ENCODE results near the gene CEP63.

- TF ChIP-seq CTCF (conservative IDR thresholded peaks at IDR 0.05 in 1 of 2, IDR thresholded peaks at IDR 0.05 in 1 of 2; ENCODE audit: extremely low read depth in 1 of 2, insufficient read depth in 1 of 2, low read depth in 1 of 2, low read length in 2 of 2) (no peak), EZH2 (IDR thresholded peaks at IDR 0.05; ENCODE audit: borderline replicate concordance, low read length) (no peak)
Observed at GRCh38 chr3:134487406-134487805, 1.5 kb downstream of the CEP63 start.

Measured in mammary epithelial cell (primary cell).